OCI-M2 (cell line): Measurements from ENCODE around the gene ALG9.

Experiments
- DNase-seq: peaks from one replicate; lab custom pipeline; 2025; ENCODE audit not compliant: unreplicated experiment; lab: John Stamatoyannopoulos, UW

The ALG9 gene

GRCh38 chr11:111736621-111737443, 134.5 kb downstream of the ALG9 start:
- DNase-seq, result no peak
